OCI-LY1 (cell line): ENCODE results near the gene FAU.

Source experiments
- CTCF ChIP-seq: fragments of 200-600 bp; sonication (generic), shearing (Covaris generic); IDR thresholded peaks from 2 replicates; pipeline ENCODE4 v1.5.1; 2017; ENCODE audit warnings: mild to moderate bottlenecking, antibody characterized with exemption, low read length, moderate library complexity, mixed read lengths
- EZH2 ChIP-seq: fragments of 200-600 bp; sonication (generic), shearing (Covaris generic); IDR thresholded peaks from 2 replicates; pipeline ENCODE4 v1.8.0; 2017; ENCODE audit warnings: borderline replicate concordance, mixed run types, mild to moderate bottlenecking, antibody characterized with exemption, low read length, moderate library complexity, mixed read lengths

GRCh38 chr11:65127473-65128181 is 5.7 kb upstream of the FAU start:
- no peak for TF ChIP-seq CTCF
- no peak for TF ChIP-seq EZH2
